ENCODE data around the gene SLC9A1.

- TF ChIP-seq ZNF423 (CRISPR knock-in tag; IDR thresholded peaks at IDR 0.05) (no peak), CTCF (IDR thresholded peaks at IDR 0.05) (peak; percentile 99), ZNF512 (CRISPR knock-in tag; IDR thresholded peaks at IDR 0.05; ENCODE audit: borderline replicate concordance) (no peak)
Measured at GRCh38 chr1:27097484-27097917, 57.4 kb downstream of the SLC9A1 start.
